Brain microvascular endothelial cell (primary cell): ENCODE results near the gene CFAP20.
"Not testable (repeated sequence)": the region's sequence is repeated elsewhere in the genome, so short reads cannot be mapped to it uniquely, and the experiment has no call there.

ENCODE experiments used
- DNase-seq: peaks from one replicate; pipeline ENCODE4 v3.0.0-alpha.2; 2020
- H3K27ac ChIP-seq: fragments of 250-450 bp; sonication (Bioruptor Pico); 2 replicates; pipeline ENCODE4 v1.5.1; 2020; ENCODE audit warnings: mild to moderate bottlenecking, moderate library complexity
- H3K27me3 ChIP-seq: fragments of 250-450 bp; sonication (Bioruptor Pico); replicated peaks from 2 replicates; pipeline ENCODE4 v1.5.1; 2020; ENCODE audit warnings: mild to moderate bottlenecking
- H3K36me3 ChIP-seq: fragments of 250-450 bp; sonication (Bioruptor Pico); replicated peaks from 2 replicates; pipeline ENCODE4 v1.5.1; 2020; ENCODE audit warnings: mild to moderate bottlenecking
- H3K4me3 ChIP-seq: 2 replicates; pipeline ENCODE4 v1.5.1; 2011; ENCODE audit warnings: low read depth, mild to moderate bottlenecking, control low read depth, low read length, moderate library complexity
- in situ Hi-C: cut with HindIII; loops from 2 replicates; pipeline ENCODE4 v1.10.0; 2017; ENCODE audit warnings: low sequenced_read_pairs, low pct_ligation_motif_present
- TF ChIP-seq, protein P1 (sequence below): IDR thresholded peaks from 2 replicates; pipeline ENCODE4 v1.5.1; 2011; ENCODE audit warnings: low read depth, mild to moderate bottlenecking, moderate library complexity, low read length, control low read depth, inconsistent platforms; ENCODE audit errors: missing control alignments

CFAP20 gene

GRCh38 chr16:58076514-58076913 lies 52.7 kb downstream of the CFAP20 start:
- Histone ChIP-seq H3K36me3 (no peaks in the 10 kb centered on the region), H3K4me3 (no peak overlapping the region), H3K27me3 (no peaks in the 10 kb centered on the region), H3K27ac (no peak overlapping the region)
- TF ChIP-seq, protein P1, sequence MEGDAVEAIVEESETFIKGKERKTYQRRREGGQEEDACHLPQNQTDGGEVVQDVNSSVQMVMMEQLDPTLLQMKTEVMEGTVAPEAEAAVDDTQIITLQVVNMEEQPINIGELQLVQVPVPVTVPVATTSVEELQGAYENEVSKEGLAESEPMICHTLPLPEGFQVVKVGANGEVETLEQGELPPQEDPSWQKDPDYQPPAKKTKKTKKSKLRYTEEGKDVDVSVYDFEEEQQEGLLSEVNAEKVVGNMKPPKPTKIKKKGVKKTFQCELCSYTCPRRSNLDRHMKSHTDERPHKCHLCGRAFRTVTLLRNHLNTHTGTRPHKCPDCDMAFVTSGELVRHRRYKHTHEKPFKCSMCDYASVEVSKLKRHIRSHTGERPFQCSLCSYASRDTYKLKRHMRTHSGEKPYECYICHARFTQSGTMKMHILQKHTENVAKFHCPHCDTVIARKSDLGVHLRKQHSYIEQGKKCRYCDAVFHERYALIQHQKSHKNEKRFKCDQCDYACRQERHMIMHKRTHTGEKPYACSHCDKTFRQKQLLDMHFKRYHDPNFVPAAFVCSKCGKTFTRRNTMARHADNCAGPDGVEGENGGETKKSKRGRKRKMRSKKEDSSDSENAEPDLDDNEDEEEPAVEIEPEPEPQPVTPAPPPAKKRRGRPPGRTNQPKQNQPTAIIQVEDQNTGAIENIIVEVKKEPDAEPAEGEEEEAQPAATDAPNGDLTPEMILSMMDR = no peak
- in situ Hi-C loops = no loop called here
- no peak for DNase-seq

GRCh38 chr16:58074657-58075056 lies 54.5 kb downstream of the CFAP20 start:
- Histone ChIP-seq H3K27me3 (no peaks in the 10 kb centered on the region), H3K27ac (no peak overlapping the region), H3K36me3 (no peaks in the 10 kb centered on the region), H3K4me3 (no peak overlapping the region)
- TF ChIP-seq, protein P1 = no peak
- in situ Hi-C loops = no loop called here
- no peak for DNase-seq

DNA sequence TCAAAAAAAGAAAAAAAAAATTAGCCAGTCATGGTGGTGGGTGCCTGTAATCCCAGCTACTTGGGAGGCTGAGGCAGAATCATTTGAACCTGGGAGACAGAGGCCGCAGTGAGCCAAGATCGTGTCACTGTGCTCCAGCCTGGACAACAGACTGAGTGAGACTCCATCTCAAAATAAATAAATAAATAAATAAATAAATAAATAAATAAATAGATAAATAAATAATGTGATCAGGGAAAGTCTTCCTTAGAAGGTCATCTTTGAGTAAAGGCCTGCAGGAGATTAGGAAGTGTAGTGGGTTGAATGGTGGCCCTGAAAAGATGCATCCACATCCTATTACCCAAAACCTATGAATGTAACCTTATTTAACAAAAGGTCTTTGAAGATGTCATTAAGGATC lies 56.1 kb downstream of the CFAP20 start:
- DNase-seq, H3K4me3 ChIP-seq, H3K36me3 ChIP-seq, H3K27me3 ChIP-seq, in situ Hi-C loops, H3K27ac ChIP-seq: not testable (repeated sequence)

DNA sequence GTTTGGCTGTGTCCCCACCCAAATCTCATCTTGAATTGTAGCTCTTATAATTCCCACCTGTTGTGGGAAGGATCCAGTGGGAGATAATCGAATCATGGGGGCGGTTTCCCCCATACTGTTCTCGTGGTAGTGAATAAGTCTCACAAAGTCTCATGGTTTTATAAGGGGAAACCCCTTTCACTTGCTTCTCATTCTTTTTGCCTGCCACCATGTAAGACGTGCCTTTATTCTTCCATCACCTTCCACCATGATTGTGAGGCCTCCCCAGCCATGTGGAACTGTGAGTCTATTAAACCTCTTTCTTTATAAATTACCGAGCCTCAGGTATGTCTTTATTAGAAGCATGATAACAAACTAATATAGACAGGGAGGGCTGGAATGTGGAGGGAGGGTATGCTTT lies 57.0 kb downstream of the CFAP20 start:
- H3K36me3 ChIP-seq, in situ Hi-C loops, H3K27ac ChIP-seq, H3K27me3 ChIP-seq, DNase-seq, H3K4me3 ChIP-seq: not testable (repeated sequence)

DNA sequence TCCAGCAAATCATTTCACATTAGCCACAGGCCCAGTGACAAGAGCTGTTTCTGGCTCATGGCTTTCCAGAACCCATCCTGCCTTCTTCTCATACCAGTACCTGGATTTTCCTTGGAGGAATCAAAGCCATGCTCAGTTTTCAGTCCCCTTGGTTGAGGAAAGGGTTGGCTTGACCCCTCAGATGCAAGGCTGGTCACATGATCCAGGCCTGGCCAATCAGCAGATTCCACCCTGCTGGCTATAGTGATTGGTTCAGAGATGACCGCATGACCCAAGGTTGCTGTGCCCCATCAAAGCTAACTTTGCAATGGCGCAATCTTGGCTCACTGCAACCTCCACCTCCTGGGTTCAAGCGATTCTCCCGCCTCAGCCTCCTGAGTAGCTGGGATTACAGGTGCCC lies 58.6 kb downstream of the CFAP20 start:
- Histone ChIP-seq H3K27me3 (no peaks in the 10 kb centered on the region), H3K27ac (no peak overlapping the region), H3K4me3 (no peak overlapping the region), H3K36me3 (no peaks in the 10 kb centered on the region)
- TF ChIP-seq, protein P1 = no peak
- DNase-seq = no peak
- in situ Hi-C loops = no loop called here
